GM13976 (cell line): ENCODE data around the gene NAP1L4.
"Not testable (repeated sequence)": the region's sequence is repeated elsewhere in the genome, so short reads cannot be mapped to it uniquely, and the experiment has no call there.

Source experiments
- DNase-seq: peaks from one replicate; pipeline ENCODE4 v3.0.0; 2012; ENCODE audit warnings: low spot score
- in situ Hi-C: fragments of 300-500 bp; cut with MboI; formaldehyde crosslinking; loops from one replicate; pipeline ENCODE4 v1.12.0; 2022; ENCODE audit warnings: low sequenced_read_pairs, mixed read lengths, inconsistent platforms; ENCODE audit not compliant: unreplicated experiment
- TF ChIP-seq, protein P1 (sequence below): IDR thresholded peaks from 2 replicates; pipeline ENCODE4 v1.5.1; 2012; ENCODE audit warnings: borderline replicate concordance, mild to moderate bottlenecking; ENCODE audit not compliant: insufficient read depth; ENCODE audit errors: extremely low read depth, missing control alignments, control extremely low read depth

The NAP1L4 gene

DNA sequence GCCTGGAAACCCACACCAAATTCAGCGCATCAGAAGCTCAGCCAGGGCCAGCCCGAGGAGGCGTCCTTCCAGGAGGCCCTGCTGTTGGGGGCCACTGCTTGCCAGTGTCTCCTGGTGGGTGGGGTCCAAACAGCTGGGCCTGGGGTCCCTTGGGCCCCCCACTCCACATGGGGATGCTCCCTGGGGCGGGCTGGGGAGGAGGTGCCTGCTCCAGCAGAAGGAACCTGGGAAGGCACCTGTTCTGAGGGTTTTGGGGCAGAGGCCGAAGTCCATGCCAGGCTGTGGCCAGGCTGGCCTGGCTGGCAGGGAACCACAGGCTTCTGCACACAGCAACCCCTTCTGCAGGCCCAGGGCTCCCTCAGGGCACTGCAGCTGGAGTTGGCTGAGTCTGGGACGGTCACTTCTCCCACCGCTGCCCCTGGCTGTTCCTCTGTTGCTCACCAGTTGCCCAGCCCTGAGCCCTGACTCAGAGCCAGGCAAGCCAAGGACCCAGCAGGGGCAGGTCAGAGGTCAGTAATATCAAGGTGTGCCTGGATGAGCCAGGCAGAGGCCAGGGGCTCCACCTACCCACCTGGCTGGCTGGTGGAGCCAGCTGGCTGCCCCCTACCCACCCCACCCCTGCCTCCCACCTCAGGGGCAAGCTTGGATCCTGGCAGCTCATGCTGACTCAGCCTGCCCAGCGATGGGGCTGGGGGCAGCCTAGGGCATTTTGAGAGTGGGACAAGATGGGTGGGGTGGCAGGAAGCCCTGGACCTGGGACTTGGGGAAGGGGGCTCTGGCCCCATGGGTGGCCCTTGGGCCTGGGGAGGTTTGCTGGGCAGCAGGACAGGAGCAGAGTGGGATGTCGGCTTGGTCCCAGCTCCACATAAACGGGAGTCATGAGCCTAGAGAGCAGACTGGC lies 51.0 kb downstream of the NAP1L4 start:
- TF ChIP-seq, protein P1, sequence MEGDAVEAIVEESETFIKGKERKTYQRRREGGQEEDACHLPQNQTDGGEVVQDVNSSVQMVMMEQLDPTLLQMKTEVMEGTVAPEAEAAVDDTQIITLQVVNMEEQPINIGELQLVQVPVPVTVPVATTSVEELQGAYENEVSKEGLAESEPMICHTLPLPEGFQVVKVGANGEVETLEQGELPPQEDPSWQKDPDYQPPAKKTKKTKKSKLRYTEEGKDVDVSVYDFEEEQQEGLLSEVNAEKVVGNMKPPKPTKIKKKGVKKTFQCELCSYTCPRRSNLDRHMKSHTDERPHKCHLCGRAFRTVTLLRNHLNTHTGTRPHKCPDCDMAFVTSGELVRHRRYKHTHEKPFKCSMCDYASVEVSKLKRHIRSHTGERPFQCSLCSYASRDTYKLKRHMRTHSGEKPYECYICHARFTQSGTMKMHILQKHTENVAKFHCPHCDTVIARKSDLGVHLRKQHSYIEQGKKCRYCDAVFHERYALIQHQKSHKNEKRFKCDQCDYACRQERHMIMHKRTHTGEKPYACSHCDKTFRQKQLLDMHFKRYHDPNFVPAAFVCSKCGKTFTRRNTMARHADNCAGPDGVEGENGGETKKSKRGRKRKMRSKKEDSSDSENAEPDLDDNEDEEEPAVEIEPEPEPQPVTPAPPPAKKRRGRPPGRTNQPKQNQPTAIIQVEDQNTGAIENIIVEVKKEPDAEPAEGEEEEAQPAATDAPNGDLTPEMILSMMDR: no peak
- in situ Hi-C loops: no loop called here
- no peak for DNase-seq

DNA sequence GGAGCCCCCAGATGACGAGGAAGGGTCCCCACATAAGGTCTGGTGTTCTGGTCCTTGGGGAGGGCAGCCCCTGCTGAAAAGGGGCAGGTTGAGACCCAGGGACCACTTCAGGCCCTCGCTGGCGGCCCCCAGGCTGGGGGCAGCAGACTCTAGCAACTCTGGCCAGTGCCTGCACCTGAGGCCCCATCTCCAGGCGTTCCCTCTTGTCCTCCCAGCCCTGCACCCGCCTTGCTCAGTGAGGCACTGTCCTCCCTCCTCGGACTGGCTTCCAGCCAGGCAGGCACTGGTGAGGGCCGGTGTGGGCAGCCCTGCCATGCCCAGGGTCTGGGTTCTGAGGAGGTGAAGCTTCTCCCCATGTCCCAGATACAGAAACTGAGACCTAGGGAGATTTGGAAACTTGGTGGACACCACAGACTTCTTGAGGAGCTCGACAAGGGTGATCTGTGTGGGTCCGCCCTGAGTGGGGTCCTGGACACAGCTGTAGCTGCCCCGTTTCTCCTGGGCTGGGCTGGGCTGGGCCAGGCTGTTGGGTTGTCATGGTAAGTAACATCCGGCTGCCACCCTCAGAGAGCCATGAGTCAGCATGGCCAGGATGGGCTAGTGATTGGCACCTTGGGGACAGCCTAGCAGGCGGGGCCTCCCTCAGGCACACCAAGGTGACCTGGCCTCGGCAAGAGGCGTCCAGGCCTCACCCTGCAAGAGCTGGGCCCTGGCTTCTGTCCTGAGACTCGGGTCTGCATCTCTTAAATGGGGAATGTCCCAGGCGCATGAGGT lies 51.8 kb downstream of the NAP1L4 start:
- in situ Hi-C loops: no loop called here
- TF ChIP-seq, protein P1: no peak
- DNase-seq: no peak

DNA sequence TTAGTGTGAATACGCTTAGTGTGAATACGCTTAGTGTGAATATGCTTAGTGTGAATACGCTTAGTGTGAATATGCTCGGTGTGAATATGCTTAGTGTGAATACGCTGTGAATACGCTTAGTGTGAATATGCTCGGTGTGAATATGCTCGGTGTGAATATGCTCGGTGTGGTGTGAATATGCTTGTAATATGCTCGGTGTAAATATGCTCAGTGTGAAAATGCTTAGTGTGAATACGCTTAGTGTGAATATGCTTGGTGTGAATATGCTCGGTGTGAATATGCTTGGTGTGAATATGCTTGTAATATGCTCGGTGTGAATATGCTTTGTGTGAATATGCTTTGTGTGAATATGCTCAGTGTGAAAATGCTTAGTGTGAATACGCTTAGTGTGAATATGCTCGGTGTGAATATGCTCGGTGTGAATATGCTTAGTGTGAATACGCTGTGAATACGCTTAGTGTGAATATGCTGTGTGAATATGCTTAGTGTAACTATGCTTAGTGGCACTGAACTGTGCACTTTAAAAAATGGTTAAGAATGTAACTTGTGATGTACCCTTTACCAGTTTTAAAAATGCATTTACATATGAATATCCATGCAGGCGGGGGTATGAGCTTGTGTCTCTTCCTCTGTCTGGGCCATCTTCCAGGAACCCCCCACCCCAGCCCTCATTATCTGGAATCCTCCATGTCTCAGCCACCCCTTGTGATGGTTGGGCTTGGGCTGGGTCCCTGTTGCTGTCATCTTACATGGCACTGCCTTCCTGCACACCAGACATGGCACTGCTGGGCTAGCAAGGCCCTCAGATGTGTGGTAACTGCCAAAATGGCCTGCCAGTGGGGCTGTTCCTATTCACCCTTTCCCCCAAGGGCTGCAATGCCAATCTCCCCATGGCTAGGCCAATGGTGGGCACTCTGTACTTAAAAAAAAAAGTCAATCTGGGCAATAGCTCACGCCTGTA lies 53.4 kb downstream of the NAP1L4 start:
- in situ Hi-C loops, DNase-seq: not testable (repeated sequence)

DNA sequence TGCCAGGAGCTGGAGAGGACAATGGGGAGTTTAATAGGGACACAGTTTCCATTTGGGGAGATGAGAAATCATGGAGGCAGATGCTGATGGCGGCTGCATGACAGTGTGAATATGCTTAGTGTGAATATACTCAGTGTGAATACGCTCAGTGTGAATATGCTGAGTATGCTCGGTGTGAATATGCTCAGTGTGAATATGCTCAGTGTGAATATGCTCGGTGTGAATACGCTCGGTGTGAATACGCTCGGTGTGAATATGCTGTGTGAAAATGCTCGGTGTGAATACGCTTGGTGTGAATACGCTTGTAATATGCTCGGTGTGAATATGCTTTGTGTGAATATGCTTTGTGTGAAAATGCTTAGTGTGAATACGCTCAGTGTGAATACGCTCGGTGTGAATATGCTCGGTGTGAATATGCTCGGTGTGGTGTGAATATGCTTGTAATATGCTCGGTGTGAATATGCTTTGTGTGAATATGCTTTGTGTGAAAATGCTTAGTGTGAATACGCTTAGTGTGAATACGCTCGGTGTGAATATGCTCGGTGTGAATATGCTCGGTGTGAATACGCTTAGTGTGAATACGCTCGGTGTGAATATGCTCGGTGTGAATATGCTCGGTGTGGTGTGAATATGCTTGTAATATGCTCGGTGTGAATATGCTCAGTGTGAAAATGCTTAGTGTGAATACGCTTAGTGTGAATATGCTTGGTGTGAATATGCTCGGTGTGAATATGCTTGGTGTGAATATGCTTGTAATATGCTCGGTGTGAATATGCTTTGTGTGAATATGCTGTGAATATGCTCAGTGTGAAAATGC lies 54.3 kb downstream of the NAP1L4 start:
- DNase-seq, in situ Hi-C loops: not testable (repeated sequence)

DNA sequence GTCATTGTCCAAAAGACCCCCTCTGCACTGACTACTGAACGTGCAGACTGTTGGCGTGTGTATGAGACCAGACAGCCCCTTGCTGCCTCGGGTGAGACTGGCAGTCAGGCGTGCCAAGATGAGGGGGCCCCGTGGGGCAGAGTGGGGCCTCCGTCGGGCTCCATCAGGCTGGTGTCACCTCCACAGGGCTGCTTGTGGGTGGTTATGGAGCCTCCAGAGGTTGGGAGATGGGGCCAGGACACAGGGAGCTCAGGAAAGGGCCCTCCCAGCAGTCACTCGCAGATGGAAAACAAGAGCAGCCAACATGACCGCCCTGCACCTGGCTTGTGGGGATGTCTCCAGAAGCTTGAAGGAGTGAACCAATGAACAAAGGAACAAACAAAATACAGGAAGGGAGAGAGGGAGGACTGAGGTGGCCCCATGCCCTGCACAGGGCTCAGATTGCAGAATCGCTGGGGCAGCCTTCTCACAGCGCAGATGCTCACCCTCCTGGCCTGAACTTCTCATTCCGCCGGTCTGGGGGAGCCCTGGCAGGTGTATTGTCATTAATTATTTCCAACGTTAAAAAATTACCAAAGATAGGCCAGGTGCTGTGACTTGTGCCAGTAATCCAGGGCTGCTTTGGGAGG lies 57.4 kb downstream of the NAP1L4 start:
- TF ChIP-seq, protein P1: no peak
- in situ Hi-C loops: no loop called here
- no peak for DNase-seq

DNA sequence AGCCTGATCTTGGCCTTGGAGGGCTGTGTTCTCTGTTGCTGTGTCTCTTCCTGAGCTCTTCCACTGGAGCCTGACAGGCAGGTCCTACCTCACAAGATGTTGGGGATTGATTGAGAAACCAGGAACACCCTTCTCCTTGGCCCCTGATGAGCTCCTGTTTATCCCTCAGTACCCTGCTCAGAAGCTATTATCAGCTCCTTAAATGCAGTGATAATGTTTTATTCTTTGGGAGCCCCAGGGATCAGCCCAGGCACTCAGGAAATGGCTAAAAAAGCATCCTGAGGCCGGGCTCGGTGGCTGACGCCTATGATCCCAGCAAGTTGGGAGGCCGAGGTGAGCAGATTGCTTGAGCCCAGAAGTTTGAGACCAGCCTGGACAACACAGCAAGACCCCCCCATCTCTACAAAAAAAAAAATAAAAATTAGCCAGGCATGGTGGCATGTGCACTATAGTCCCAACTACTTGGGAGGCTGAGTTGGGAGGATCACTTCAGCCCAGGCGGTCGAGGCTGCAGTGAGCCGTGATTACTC lies 58.0 kb downstream of the NAP1L4 start:
- in situ Hi-C loops: no loop called here
- TF ChIP-seq, protein P1: no peak
- no peak for DNase-seq
